Measurements from ENCODE around the gene EZH1. TPM values are rescaled to one million over a fixed set of nuclear protein-coding genes. Genes with fewer than 3 reads are reported as not detected.

Gene EZH1
- total RNA-seq, 4 donors from 2014 or later, result 31.5 to 89.5 (median 44.5) TPM

GRCh38 chr17:42784409-42784808 lies 39.6 kb upstream of the EZH1 start:
- intact Hi-C loops (cut with DNase I; ENCODE audit: low total_unique reads), result no loop called here
- Histone ChIP-seq H3K4me3 (no peak overlapping the region), H3K4me1 (peaks cover 0 to 9% of the 10 kb centered on the region in 2 donors), H3K36me3 (no peaks in the 10 kb centered on the region), H3K27me3 (peaks cover 13 to 42% of the 10 kb centered on the region in 2 donors), H3K27ac (no peak overlapping the region), H3K9me3 (no peaks in the 10 kb centered on the region)
- DNase-seq, result no peak
- no peak for TF ChIP-seq CTCF (IDR thresholded peaks at IDR 0.05)
- no peak for TF ChIP-seq POLR2A (IDR thresholded peaks at IDR 0.05)

- intact Hi-C loops (cut with DNase I; ENCODE audit: low total_unique reads), result no loop called here
- Histone ChIP-seq H3K27ac (no peak overlapping the region), H3K27me3 (peaks cover 13 to 42% of the 10 kb centered on the region in 2 donors), H3K36me3 (no peaks in the 10 kb centered on the region), H3K4me3 (no peak overlapping the region), H3K9me3 (no peaks in the 10 kb centered on the region), H3K4me1 (peaks cover 0 to 9% of the 10 kb centered on the region in 2 donors)
- DNase-seq, result no peak
- TF ChIP-seq POLR2A (IDR thresholded peaks at IDR 0.05), result no peak
Observed at GRCh38 chr17:42783791-42784138, 38.9 kb upstream of the EZH1 start.

GRCh38 chr17:42783062-42783790 lies 38.4 kb upstream of the EZH1 start:
- no peak overlapping the region for H3K4me3 ChIP-seq
- no peaks in the 10 kb centered on the region for H3K36me3 ChIP-seq
- TF ChIP-seq POLR2A (IDR thresholded peaks at IDR 0.05), result no peak
- TF ChIP-seq CTCF (IDR thresholded peaks at IDR 0.05), result no peak
- no peak for DNase-seq
- H3K27ac ChIP-seq, result no peak overlapping the region
- peaks cover 0 to 9% of the 10 kb centered on the region in 2 donors for H3K4me1 ChIP-seq
- intact Hi-C loops (cut with DNase I; ENCODE audit: low total_unique reads), result no loop called here
- H3K27me3 ChIP-seq, result peaks cover 13 to 42% of the 10 kb centered on the region in 2 donors
- H3K9me3 ChIP-seq, result no peaks in the 10 kb centered on the region

DNA sequence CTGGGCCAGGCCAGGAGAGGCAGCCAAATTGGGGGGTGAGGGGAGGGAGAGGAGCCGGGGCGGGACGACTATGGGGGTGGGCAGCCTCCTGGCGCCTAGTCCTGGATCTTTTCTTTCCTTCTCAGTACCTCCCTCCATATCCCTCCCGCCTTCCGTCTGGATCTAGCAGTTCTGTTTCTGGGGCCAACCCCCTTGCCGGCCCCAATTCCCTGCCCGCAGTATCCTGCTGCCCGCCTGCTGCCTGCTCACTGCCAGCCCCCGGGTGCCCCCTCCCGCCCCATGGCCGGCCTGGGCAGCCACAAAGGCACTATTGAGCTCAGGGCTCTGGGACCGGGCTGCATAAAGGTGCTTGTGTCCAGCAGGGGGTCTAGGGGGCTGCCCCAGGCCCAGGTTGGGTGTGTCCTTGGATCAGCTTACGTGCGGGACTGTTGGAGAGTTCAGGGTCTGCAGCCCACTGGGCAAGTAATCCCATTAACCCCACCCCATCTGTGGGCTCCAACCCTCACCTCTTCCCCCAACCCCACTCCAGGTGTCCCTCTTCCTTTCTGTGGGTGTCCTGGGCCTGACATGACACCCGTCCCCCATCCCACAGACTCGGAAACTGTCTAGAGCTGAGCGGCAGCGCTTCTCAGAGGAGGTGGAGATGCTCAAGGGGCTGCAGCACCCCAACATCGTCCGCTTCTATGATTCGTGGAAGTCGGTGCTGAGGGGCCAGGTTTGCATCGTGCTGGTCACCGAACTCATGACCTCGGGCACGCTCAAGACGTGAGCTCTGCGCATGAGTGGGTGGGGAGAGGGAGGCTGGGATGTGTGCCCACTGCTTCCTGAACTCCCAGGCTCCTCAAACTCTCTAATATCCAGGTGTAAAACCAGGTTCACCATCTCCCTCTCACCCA lies 37.6 kb upstream of the EZH1 start:
- H3K9me3 ChIP-seq, result no peaks in the 10 kb centered on the region
- intact Hi-C loops (cut with DNase I; ENCODE audit: low total_unique reads), result no loop called here
- no peak for DNase-seq
- H3K27ac ChIP-seq, result no peak overlapping the region
- TF ChIP-seq POLR2A (IDR thresholded peaks at IDR 0.05) (no peak), CTCF (IDR thresholded peaks at IDR 0.05) (no peak)
- peaks cover 0 to 9% of the 10 kb centered on the region in 2 donors for H3K4me1 ChIP-seq
- H3K36me3 ChIP-seq, result no peaks in the 10 kb centered on the region
- peaks cover 13 to 42% of the 10 kb centered on the region in 2 donors for H3K27me3 ChIP-seq
- H3K4me3 ChIP-seq, result no peak overlapping the region

GRCh38 chr17:42781639-42782165 lies 36.9 kb upstream of the EZH1 start:
- DNase-seq, result no peak
- no peak overlapping the region for H3K27ac ChIP-seq
- H3K4me3 ChIP-seq, result no peak overlapping the region
- no peak for TF ChIP-seq CTCF (IDR thresholded peaks at IDR 0.05)
- TF ChIP-seq POLR2A (IDR thresholded peaks at IDR 0.05), result no peak
- no peaks in the 10 kb centered on the region for H3K36me3 ChIP-seq
- intact Hi-C loops (cut with DNase I; ENCODE audit: low total_unique reads), result no loop called here
- H3K9me3 ChIP-seq, result no peaks in the 10 kb centered on the region
- peaks cover 13 to 42% of the 10 kb centered on the region in 2 donors for H3K27me3 ChIP-seq
- H3K4me1 ChIP-seq, result peaks cover 0 to 9% of the 10 kb centered on the region in 2 donors

All from uterus (tissue), 4 donors.